Liver (tissue), 3 donors: ENCODE measurements around the gene C1QA.

Experiments
- ATF3 ChIP-seq: IDR thresholded peaks from 2 replicates; pipeline ENCODE4 v1.6.1; 2016; ENCODE audit warnings: antibody characterized with exemption
- CTCF ChIP-seq: fragments of 150-350 bp; IDR thresholded peaks from 2 replicates; pipeline ENCODE4 v1.5.1; 2017; ENCODE audit warnings: improper control_type of control experiment, low read depth, low read length; ENCODE audit not compliant: missing input control
- EGR1 ChIP-seq, 2 donors: IDR thresholded peaks; 2 replicates each; pipeline ENCODE4 v1.6.1; 2016 to 2018; ENCODE audit warnings: antibody characterized with exemption in 2 of 2, low read depth in 2 of 2
- FOXA1 ChIP-seq: IDR thresholded peaks from 2 replicates; pipeline ENCODE4 v1.6.1; 2016; ENCODE audit warnings: antibody characterized with exemption
- GABPA ChIP-seq, 2 donors: IDR thresholded peaks in 1 of 2; conservative IDR thresholded peaks in 1 of 2; 2 replicates each; pipeline ENCODE4 v1.6.1; 2016; ENCODE audit warnings: antibody characterized with exemption in 2 of 2, mild to moderate bottlenecking in 1 of 2, moderate library complexity in 1 of 2
- HNF4G ChIP-seq: IDR thresholded peaks from 2 replicates; pipeline ENCODE4 v1.6.1; 2016; ENCODE audit warnings: antibody characterized with exemption
- JUND ChIP-seq, 2 donors: IDR thresholded peaks; 2 replicates each; pipeline ENCODE4 v1.6.1; 2016; ENCODE audit warnings: antibody characterized with exemption in 2 of 2
- REST ChIP-seq: IDR thresholded peaks from 2 replicates; pipeline ENCODE4 v1.6.1; 2016; ENCODE audit warnings: antibody characterized with exemption, mild to moderate bottlenecking
- YY1 ChIP-seq: IDR thresholded peaks from 2 replicates; pipeline ENCODE4 v1.6.1; 2016; ENCODE audit warnings: antibody characterized with exemption, mild to moderate bottlenecking
- TF ChIP-seq, protein P1 (sequence below): IDR thresholded peaks from 2 replicates; pipeline ENCODE4 v1.6.1; 2016; ENCODE audit warnings: antibody characterized with exemption
- donor health status: healthy.
- donor health status: healthy.

DNA sequence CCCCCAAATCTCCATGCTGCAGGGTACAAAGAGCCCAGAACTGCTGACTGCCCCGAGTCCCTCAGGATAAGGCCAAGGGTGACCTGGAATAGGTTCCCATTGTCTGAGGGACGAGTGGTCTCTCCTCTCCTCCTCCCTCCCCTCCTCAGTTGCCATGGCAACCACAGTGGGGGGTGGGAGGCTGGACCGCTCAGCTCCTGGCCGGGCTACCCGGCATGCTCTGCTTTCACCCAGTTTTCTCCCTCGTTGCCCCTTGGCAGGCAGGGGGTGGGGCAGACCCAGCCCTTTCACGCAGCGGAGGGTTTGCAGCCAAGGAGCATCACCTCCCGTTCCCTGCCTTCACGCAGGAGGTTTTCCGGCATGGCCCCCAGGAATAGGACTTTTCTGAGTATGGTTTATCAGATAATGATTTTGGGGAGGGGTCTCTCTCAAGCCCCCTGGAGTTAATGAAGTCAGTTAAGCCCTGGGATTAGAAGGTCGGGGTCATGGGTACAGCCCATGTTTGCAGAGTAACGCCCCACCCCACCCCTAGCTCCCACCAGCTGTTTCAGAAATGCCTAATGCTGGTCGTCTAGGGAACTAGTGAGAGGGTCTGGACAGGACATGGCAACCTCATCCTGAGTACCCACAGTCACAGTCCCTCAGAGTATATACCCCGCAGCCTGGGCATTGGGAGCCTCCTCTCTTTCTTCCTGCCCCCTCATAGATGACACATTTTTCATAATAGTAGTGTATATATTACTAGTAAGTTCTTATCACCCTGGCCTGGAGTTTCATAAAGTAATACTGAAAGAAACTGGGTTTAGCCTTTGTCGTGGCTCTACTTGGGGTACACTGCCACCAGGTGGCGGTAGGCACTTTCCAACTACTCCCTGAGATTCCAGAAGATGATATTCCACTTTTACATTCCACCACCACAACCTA lies 37.3 kb downstream of the C1QA start:
- TF ChIP-seq REST (no peak), ATF3 (no peak), GABPA (IDR thresholded peaks at IDR 0.05 in 1 of 2, conservative IDR thresholded peaks at IDR 0.05 in 1 of 2) (no peak), EGR1 (IDR thresholded peaks at IDR 0.05; ENCODE audit: low read depth in 2 of 2) (no peak), CTCF (peak; percentile 75), HNF4G (no peak), JUND (IDR thresholded peaks at IDR 0.05) (no peak), YY1 (no peak), FOXA1 (no peak)
- TF ChIP-seq, protein P1, sequence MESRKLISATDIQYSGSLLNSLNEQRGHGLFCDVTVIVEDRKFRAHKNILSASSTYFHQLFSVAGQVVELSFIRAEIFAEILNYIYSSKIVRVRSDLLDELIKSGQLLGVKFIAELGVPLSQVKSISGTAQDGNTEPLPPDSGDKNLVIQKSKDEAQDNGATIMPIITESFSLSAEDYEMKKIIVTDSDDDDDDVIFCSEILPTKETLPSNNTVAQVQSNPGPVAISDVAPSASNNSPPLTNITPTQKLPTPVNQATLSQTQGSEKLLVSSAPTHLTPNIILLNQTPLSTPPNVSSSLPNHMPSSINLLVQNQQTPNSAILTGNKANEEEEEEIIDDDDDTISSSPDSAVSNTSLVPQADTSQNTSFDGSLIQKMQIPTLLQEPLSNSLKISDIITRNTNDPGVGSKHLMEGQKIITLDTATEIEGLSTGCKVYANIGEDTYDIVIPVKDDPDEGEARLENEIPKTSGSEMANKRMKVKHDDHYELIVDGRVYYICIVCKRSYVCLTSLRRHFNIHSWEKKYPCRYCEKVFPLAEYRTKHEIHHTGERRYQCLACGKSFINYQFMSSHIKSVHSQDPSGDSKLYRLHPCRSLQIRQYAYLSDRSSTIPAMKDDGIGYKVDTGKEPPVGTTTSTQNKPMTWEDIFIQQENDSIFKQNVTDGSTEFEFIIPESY = no peak
